ENCODE results near the gene KCNQ1.

GRCh38 chr11:2713661-2714462 is 269.1 kb downstream of the KCNQ1 start:
- TF ChIP-seq CTCF (IDR thresholded peaks at IDR 0.05) = no peak
- no peak for TF ChIP-seq EZH2 (IDR thresholded peaks at IDR 0.05; ENCODE audit: borderline replicate concordance, insufficient read depth, low read depth, low read length, poor library complexity, severe bottlenecking)

Data from B cell (primary cell).